Measurements from ENCODE around the gene STXBP4.

DNA sequence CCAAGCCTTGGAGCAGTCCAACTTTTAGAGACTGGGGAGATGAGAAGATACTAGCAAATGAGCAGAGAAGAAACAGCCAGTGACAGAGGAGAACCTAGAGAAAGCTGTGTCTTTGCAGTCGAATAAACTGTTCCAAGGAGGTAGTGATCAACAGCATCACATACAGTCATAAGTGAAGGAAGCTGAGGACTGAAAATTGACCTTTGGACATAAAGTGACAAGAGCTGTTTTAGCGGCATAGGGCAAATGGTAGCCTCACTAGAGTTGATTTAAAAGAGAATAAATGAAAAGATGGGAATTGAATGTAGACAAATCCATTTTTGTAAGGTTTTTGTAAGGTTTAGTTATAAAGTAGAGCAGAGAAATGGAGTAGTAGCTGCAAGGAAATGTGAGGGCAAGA, 165.0 kb downstream of the STXBP4 start:
- TF ChIP-seq, protein P1, sequence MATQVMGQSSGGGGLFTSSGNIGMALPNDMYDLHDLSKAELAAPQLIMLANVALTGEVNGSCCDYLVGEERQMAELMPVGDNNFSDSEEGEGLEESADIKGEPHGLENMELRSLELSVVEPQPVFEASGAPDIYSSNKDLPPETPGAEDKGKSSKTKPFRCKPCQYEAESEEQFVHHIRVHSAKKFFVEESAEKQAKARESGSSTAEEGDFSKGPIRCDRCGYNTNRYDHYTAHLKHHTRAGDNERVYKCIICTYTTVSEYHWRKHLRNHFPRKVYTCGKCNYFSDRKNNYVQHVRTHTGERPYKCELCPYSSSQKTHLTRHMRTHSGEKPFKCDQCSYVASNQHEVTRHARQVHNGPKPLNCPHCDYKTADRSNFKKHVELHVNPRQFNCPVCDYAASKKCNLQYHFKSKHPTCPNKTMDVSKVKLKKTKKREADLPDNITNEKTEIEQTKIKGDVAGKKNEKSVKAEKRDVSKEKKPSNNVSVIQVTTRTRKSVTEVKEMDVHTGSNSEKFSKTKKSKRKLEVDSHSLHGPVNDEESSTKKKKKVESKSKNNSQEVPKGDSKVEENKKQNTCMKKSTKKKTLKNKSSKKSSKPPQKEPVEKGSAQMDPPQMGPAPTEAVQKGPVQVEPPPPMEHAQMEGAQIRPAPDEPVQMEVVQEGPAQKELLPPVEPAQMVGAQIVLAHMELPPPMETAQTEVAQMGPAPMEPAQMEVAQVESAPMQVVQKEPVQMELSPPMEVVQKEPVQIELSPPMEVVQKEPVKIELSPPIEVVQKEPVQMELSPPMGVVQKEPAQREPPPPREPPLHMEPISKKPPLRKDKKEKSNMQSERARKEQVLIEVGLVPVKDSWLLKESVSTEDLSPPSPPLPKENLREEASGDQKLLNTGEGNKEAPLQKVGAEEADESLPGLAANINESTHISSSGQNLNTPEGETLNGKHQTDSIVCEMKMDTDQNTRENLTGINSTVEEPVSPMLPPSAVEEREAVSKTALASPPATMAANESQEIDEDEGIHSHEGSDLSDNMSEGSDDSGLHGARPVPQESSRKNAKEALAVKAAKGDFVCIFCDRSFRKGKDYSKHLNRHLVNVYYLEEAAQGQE (IDR thresholded peaks at IDR 0.05; ENCODE audit: insufficient read depth in 1 of 2, low read depth in 2 of 2, low read length in 2 of 2): no peak
- TF ChIP-seq POLR2AphosphoS5 (IDR thresholded peaks at IDR 0.05; ENCODE audit: low read depth, low read length) (no peak), SIN3A (IDR thresholded peaks at IDR 0.05; ENCODE audit: borderline replicate concordance, insufficient read depth, low read length) (no peak), FOXP2 (optimal IDR thresholded peaks at IDR 0.05; ENCODE audit: borderline replicate concordance, extremely low read depth, extremely low read length, insufficient read depth) (no peak)
